ENCODE data around the gene HLA-DRA. TPM values are rescaled to one million over a fixed set of nuclear protein-coding genes. Genes with fewer than 3 reads are reported as not detected.

The HLA-DRA gene
- total RNA-seq, result not detected in 2 replicates

GRCh38 chr6:32439602-32440214, at the start of gene HLA-DRA:
TSS of gene HLA-DRA (plus strand) at chr6:32439887. CDS start at chr6:32439951, 64 bp downstream.

GRCh38 chr6:32406857-32407256, 32.8 kb upstream of the HLA-DRA start, which contains the start of gene BTNL2:
TSS of gene BTNL2 (minus strand) at chr6:32407181. CDS start at chr6:32407123, 58 bp downstream.

Other genes starting within 250 kb of the HLA-DRA start
- 26.9 and 31.5 TPM in 2 replicates for gene PBX2, start 249.7 kb upstream of the HLA-DRA start, total RNA-seq
- 11.3 and 15.0 TPM in 2 replicates for gene GPSM3, start 247.2 kb upstream of the HLA-DRA start, total RNA-seq
- 2.0 and 2.5 TPM in 2 replicates for gene NOTCH4, start 215.8 kb upstream of the HLA-DRA start, total RNA-seq
- gene TSBP1, start 68.0 kb upstream of the HLA-DRA start, total RNA-seq, result not detected in 2 replicates
- gene BTNL2, start 32.7 kb upstream of the HLA-DRA start, total RNA-seq, result not detected in 2 replicates
- gene HLA-DRB5, start 90.4 kb downstream of the HLA-DRA start, total RNA-seq, result not detected in 2 replicates
- gene HLA-DRB1, start 150.0 kb downstream of the HLA-DRA start, total RNA-seq, result not detected in 2 replicates
- gene HLA-DQA1, start 197.5 kb downstream of the HLA-DRA start, total RNA-seq, result not detected in 2 replicates
- not detected in 2 replicates for gene HLA-DQB1, start 226.8 kb downstream of the HLA-DRA start, total RNA-seq